Measurements from ENCODE around the gene NUP107.
"Not testable (repeated sequence)": the region's sequence is repeated elsewhere in the genome, so short reads cannot be mapped to it uniquely, and the experiment has no call there.

Gene NUP107

DNA sequence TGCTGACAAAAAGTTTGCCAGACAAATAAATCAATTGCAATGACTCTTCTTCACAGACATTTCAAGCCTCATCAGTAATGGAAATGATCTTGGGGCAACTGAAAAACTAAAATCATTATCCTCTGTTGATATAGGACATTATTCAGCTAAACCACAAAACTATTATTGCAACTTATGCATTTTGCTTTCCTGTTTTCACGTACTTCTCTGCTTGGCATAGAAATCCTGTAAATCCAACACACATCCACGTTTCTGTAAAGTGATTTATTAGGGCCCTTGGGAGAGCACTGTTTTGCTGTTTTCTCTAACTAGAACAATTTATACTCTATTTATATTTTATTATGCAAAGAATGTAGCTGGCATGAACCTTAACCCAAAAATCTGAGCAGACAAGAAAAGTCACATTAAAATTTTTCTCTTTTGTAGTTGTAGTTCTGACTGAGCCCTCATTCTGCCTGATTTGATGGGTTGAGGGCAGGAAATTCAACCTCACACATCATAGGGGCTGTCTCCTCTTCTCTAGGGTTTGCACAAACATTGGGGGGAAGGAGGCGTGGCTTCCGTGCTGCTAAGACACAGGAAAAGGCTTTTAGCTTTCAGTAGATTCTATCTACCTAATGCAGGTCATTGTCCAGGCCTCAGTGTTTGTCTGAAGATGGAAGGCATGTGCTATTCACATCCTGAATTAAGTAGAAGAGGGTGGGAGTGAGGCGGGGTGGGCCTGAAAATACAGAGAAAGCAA is 11.5 kb upstream of the NUP107 start:
- Histone ChIP-seq H3K9ac (ENCODE audit: insufficient read length, low read depth) (no peak overlapping the region), H3K4me1 (ENCODE audit: insufficient read depth, insufficient read length) (no peaks in the 10 kb centered on the region), H3K4me3 (ENCODE audit: insufficient read length, low read depth) (no peak overlapping the region), H3K9me3 (ENCODE audit: insufficient read depth, low read length) (no peaks in the 10 kb centered on the region), H3K27me3 (ENCODE audit: insufficient read depth, insufficient read length) (no peaks in the 10 kb centered on the region), H3K36me3 (ENCODE audit: insufficient read depth, insufficient read length, low read length) (no peaks in the 10 kb centered on the region)
- no peak for DNase-seq (ENCODE audit: low read depth, low spot score)
- no peak for TF ChIP-seq ZNF274 (IDR thresholded peaks at IDR 0.05; ENCODE audit: low read depth, low read length)
- no peak for TF ChIP-seq YY1 (IDR thresholded peaks at IDR 0.05; ENCODE audit: insufficient read depth, insufficient read length)
- TF ChIP-seq SUZ12 (IDR thresholded peaks at IDR 0.05; ENCODE audit: extremely low read depth, insufficient read depth, insufficient read length), result no peak

DNA sequence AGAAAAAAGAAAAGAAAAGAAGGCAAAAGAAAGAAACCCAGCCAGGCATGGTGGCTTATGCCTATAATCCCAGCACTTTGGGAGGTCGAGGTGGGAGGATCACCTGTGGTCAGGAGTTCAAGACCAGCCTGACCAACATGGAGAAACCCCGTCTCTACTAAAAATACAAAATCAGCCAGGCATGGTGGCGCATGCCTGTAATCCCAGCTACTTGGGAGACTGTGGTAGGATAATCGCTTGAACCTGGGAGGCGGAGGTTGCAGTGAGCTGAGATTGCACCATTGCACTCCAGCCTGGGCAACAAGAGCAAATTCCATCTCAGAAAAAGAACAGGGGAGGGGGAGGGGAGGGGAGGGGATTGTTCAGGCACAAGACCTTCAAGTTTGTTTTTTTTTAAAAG is 9.9 kb upstream of the NUP107 start:
- not testable (repeated sequence) for H3K36me3 ChIP-seq (ENCODE audit: insufficient read depth, insufficient read length, low read length); H3K4me3 ChIP-seq (ENCODE audit: insufficient read length, low read depth); H3K9ac ChIP-seq (ENCODE audit: insufficient read length, low read depth); H3K27me3 ChIP-seq (ENCODE audit: insufficient read depth, insufficient read length); H3K9me3 ChIP-seq (ENCODE audit: insufficient read depth, low read length); DNase-seq (ENCODE audit: low read depth, low spot score); H3K4me1 ChIP-seq (ENCODE audit: insufficient read depth, insufficient read length)

GRCh38 chr12:68686262-68686594 is 550 bp upstream of the NUP107 start:
- no peaks in the 10 kb centered on the region for H3K4me1 ChIP-seq (ENCODE audit: insufficient read depth, insufficient read length)
- H3K4me3 ChIP-seq (ENCODE audit: insufficient read length, low read depth), result peak overlapping the region; percentile 97
- peak overlapping the region; percentile 52 for H3K9ac ChIP-seq (ENCODE audit: insufficient read length, low read depth)
- H3K9me3 ChIP-seq (ENCODE audit: insufficient read depth, low read length), result no peaks in the 10 kb centered on the region
- H3K36me3 ChIP-seq (ENCODE audit: insufficient read depth, insufficient read length, low read length), result peaks cover 29% of the 10 kb centered on the region
- DNase-seq (ENCODE audit: low read depth, low spot score), result no peak
- no peak for TF ChIP-seq YY1 (IDR thresholded peaks at IDR 0.05; ENCODE audit: insufficient read depth, insufficient read length)
- no peak for TF ChIP-seq SUZ12 (IDR thresholded peaks at IDR 0.05; ENCODE audit: extremely low read depth, insufficient read depth, insufficient read length)
- TF ChIP-seq ZNF274 (IDR thresholded peaks at IDR 0.05; ENCODE audit: low read depth, low read length), result no peak
- no peaks in the 10 kb centered on the region for H3K27me3 ChIP-seq (ENCODE audit: insufficient read depth, insufficient read length)

- Histone ChIP-seq H3K4me1 (ENCODE audit: insufficient read depth, insufficient read length) (no peaks in the 10 kb centered on the region), H3K36me3 (ENCODE audit: insufficient read depth, insufficient read length, low read length) (peaks cover 81% of the 10 kb centered on the region), H3K4me3 (ENCODE audit: insufficient read length, low read depth) (no peak overlapping the region), H3K9me3 (ENCODE audit: insufficient read depth, low read length) (no peaks in the 10 kb centered on the region), H3K27me3 (ENCODE audit: insufficient read depth, insufficient read length) (no peaks in the 10 kb centered on the region), H3K9ac (ENCODE audit: insufficient read length, low read depth) (no peak overlapping the region)
- no peak for TF ChIP-seq SUZ12 (IDR thresholded peaks at IDR 0.05; ENCODE audit: extremely low read depth, insufficient read depth, insufficient read length)
- TF ChIP-seq YY1 (IDR thresholded peaks at IDR 0.05; ENCODE audit: insufficient read depth, insufficient read length), result no peak
- TF ChIP-seq ZNF274 (IDR thresholded peaks at IDR 0.05; ENCODE audit: low read depth, low read length), result no peak
- DNase-seq (ENCODE audit: low read depth, low spot score), result no peak
These were observed 8.7 kb downstream of the NUP107 start for GRCh38 chr12:68695454-68695853.

- no peak for TF ChIP-seq YY1 (IDR thresholded peaks at IDR 0.05; ENCODE audit: insufficient read depth, insufficient read length)
- TF ChIP-seq ZNF274 (IDR thresholded peaks at IDR 0.05; ENCODE audit: low read depth, low read length), result no peak
- no peak for TF ChIP-seq SUZ12 (IDR thresholded peaks at IDR 0.05; ENCODE audit: extremely low read depth, insufficient read depth, insufficient read length)
- Histone ChIP-seq H3K9ac (ENCODE audit: insufficient read length, low read depth) (no peak overlapping the region), H3K9me3 (ENCODE audit: insufficient read depth, low read length) (no peaks in the 10 kb centered on the region), H3K36me3 (ENCODE audit: insufficient read depth, insufficient read length, low read length) (peaks cover 80% of the 10 kb centered on the region), H3K4me1 (ENCODE audit: insufficient read depth, insufficient read length) (no peaks in the 10 kb centered on the region), H3K4me3 (ENCODE audit: insufficient read length, low read depth) (no peak overlapping the region), H3K27me3 (ENCODE audit: insufficient read depth, insufficient read length) (no peaks in the 10 kb centered on the region)
- no peak for DNase-seq (ENCODE audit: low read depth, low spot score)
These were observed 12.7 kb downstream of the NUP107 start for GRCh38 chr12:68699486-68699885.

GRCh38 chr12:68727776-68728175 is 41.0 kb downstream of the NUP107 start:
- no peak for DNase-seq (ENCODE audit: low read depth, low spot score)
- H3K9ac ChIP-seq (ENCODE audit: insufficient read length, low read depth), result no peak overlapping the region
- H3K4me1 ChIP-seq (ENCODE audit: insufficient read depth, insufficient read length), result no peaks in the 10 kb centered on the region
- H3K4me3 ChIP-seq (ENCODE audit: insufficient read length, low read depth), result no peak overlapping the region
- peaks cover 90% of the 10 kb centered on the region for H3K36me3 ChIP-seq (ENCODE audit: insufficient read depth, insufficient read length, low read length)
- no peaks in the 10 kb centered on the region for H3K27me3 ChIP-seq (ENCODE audit: insufficient read depth, insufficient read length)
- TF ChIP-seq SUZ12 (IDR thresholded peaks at IDR 0.05; ENCODE audit: extremely low read depth, insufficient read depth, insufficient read length) (no peak), ZNF274 (IDR thresholded peaks at IDR 0.05; ENCODE audit: low read depth, low read length) (no peak), YY1 (IDR thresholded peaks at IDR 0.05; ENCODE audit: insufficient read depth, insufficient read length) (no peak)
- no peaks in the 10 kb centered on the region for H3K9me3 ChIP-seq (ENCODE audit: insufficient read depth, low read length)

- H3K36me3 ChIP-seq (ENCODE audit: insufficient read depth, insufficient read length, low read length), result peaks cover 90% of the 10 kb centered on the region
- no peak overlapping the region for H3K4me3 ChIP-seq (ENCODE audit: insufficient read length, low read depth)
- no peak overlapping the region for H3K9ac ChIP-seq (ENCODE audit: insufficient read length, low read depth)
- DNase-seq (ENCODE audit: low read depth, low spot score), result no peak
- H3K27me3 ChIP-seq (ENCODE audit: insufficient read depth, insufficient read length), result no peaks in the 10 kb centered on the region
- no peaks in the 10 kb centered on the region for H3K9me3 ChIP-seq (ENCODE audit: insufficient read depth, low read length)
- no peaks in the 10 kb centered on the region for H3K4me1 ChIP-seq (ENCODE audit: insufficient read depth, insufficient read length)
- TF ChIP-seq ZNF274 (IDR thresholded peaks at IDR 0.05; ENCODE audit: low read depth, low read length), result no peak
- no peak for TF ChIP-seq SUZ12 (IDR thresholded peaks at IDR 0.05; ENCODE audit: extremely low read depth, insufficient read depth, insufficient read length)
- no peak for TF ChIP-seq YY1 (IDR thresholded peaks at IDR 0.05; ENCODE audit: insufficient read depth, insufficient read length)
These were observed 46.9 kb downstream of the NUP107 start for GRCh38 chr12:68733661-68734071.

Data from NT2/D1 (cell line).